CD4-positive, alpha-beta T cell treated with Interferon gamma for 1 hour (primary cell): ENCODE results near the gene CDC42SE2.
"Not testable (repeated sequence)": the region's sequence is repeated elsewhere in the genome, so short reads cannot be mapped to it uniquely, and the experiment has no call there.

Experiments
- DNase-seq: peaks from one replicate; pipeline ENCODE4 v3.0.0-alpha.2; 2020

Gene CDC42SE2

GRCh38 chr5:131328536-131329285, 64.9 kb downstream of the CDC42SE2 start:
- no peak for DNase-seq

DNA sequence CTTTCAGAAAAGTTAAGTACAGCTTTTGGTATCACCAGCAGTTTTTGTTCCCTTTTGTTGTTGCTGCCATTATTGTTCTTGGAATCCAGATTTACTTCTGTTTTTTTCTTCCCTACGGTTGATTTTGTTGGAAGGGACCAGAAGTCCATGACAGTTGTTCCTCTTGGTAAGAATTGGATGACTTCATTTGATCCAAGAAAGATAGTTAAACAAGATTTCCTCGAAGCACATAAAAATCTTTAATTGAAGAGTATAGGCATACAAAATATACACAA, 65.4 kb downstream of the CDC42SE2 start:
- no peak for DNase-seq

DNA sequence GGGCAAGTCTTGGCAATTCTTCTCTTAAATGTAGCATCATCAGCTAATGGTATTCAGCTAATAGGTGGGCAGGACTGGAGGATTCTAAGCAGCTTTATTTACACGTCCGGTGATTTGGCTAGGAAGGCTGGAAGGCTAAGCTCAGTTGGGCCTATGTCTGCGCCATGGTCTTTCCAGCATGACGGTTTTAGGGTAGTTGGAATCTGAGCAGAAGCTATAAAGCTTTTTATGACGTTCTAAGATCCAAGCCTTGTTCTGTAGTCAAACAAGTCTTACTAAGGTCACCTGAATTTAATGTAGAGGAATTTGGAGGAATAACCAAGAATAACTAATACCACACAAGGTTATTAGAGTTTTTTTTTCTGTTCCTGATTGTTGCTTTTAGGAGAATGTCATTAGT, 66.2 kb downstream of the CDC42SE2 start:
- no peak for DNase-seq

- not testable (repeated sequence) for DNase-seq
Measured at GRCh38 chr5:131335756-131336155, 71.9 kb downstream of the CDC42SE2 start.

DNA sequence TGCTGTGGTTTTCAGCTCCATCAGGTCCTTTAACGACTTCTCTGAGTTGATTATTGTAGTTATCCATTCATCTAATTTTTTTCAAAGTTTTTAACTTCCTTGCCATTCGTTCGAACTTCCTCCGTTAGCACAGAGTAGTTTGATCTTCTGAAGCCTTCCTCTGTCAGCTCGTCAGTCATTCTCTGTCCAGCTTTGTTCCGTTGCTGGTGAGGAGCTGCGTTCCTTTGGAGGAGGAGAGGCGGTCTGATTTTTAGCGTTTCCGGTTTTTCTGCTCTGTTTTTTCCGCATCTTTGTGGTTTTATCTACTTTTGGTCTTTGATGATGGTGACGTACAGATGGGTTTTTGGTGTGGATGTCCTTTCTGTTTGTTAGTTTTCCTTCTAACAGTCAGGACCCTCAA, 72.9 kb downstream of the CDC42SE2 start:
- DNase-seq, result not testable (repeated sequence)

DNA sequence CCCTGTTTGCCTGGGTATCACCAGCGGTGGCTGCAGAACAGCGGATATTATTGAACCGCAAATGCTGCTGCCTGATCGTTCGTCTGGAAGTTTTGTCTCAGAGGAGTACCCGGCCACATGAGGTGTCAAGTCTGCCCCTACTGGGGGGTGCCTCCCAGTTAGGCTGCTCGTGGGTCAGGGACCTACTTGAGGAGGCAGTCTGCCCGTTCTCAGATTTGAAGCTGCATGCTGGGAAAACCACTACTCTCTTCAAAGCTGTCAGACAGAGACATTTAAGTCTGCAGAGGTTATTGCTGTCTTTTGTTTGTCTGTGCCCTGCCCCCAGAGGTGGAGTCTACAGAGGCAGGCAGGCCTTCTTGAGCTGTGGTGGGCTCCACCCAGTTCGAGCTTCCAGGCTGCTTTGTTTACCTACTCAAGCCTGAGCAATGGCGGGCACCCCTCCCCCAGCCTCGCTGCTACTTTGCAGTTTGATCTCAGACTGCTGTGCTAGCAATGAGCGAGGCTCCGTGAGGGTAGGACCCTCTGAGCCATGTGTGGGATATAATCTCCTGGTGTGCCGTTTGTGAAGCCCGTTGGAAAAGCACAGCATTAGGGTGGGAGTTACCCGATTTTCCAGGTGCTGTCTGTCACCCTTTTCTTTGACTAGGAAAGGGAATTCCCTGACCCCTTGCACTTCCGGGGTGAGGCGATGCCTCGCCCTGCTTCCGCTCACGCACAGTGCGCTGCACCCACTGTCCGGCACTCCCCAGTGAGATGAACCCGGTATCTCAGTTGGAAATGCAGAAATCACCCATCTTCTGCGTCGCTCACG, 73.6 kb downstream of the CDC42SE2 start:
- DNase-seq, result not testable (repeated sequence)

DNA sequence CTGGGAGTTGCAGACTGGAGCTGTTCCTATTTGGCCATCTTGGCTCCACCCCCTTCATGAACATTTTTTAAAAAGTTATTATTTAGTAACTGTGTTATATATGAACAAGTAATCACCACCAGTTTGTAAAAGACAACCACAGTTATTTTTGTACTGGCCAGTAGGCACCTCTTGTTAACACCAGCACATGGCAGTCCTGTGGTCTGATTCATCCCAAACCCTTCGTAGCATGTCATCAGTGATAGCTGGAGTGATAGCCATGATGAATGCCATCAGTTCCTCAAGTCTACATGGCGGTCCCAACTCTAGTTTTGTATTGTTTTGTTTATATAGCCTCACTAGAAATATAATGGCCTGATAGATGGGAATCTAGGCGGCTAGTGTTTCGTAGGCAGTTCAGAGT, 74.2 kb downstream of the CDC42SE2 start:
- DNase-seq, result no peak

DNA sequence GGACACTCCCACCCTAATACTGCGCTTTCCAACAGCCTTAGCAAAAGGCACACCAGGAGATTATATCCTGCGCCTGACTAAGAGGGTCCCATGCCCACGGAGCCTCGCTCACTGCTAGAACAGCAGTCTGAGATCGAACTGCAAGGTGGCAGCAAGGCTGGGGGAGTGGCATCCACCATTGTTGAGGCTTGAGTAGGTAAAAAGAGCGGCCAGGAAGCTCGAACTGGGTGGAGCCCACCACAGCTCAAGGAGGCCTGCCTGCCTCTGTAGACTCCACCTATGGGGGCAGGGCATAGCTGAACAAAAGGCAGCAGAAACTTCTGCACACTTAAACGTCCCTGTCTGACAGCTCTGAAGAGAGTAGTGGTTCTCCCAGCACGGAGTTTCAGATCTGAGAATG, 80.4 kb downstream of the CDC42SE2 start:
- DNase-seq, result not testable (repeated sequence)

DNA sequence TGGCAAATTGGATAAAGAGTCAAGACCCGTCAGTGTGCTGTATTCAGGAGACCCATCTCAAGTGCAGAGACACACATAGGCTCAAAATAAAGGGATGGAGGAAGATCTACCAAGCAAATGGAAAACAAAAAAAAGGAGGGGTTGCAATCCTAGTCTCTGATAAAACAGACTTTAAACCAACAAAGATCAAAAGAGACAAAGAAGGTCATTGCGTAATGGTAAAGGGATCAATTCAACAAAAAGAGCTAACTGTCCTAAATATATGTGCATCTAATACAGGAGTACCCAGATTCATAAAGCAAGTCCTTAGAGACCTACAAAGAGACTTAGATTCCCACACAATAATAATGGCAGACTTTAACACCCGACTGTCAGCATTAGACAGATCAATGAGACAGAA, 82.4 kb downstream of the CDC42SE2 start:
- not testable (repeated sequence) for DNase-seq

DNA sequence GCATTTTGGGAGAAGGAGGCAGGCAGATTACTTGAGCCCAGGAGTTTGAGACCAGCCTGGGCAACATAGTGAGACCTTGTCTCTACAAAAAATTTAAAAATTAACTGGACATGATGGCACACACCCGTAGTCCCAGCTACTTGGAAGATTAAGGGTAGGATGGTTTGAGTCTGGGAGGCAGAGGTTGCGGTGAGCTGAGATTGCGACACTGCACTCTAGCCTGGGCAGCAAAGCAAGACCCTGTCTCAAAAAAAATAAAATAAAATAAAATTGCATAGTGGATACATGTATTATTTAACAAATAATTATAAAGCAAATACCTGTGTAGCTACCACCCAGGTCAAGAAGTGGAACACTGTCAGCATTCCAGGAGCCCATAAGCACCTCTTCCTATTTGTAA, 90.1 kb downstream of the CDC42SE2 start:
- no peak for DNase-seq

GRCh38 chr5:131355971-131356528, 92.2 kb downstream of the CDC42SE2 start:
- no peak for DNase-seq

- no peak for DNase-seq
Measured at GRCh38 chr5:131356619-131357018, 92.8 kb downstream of the CDC42SE2 start.

DNA sequence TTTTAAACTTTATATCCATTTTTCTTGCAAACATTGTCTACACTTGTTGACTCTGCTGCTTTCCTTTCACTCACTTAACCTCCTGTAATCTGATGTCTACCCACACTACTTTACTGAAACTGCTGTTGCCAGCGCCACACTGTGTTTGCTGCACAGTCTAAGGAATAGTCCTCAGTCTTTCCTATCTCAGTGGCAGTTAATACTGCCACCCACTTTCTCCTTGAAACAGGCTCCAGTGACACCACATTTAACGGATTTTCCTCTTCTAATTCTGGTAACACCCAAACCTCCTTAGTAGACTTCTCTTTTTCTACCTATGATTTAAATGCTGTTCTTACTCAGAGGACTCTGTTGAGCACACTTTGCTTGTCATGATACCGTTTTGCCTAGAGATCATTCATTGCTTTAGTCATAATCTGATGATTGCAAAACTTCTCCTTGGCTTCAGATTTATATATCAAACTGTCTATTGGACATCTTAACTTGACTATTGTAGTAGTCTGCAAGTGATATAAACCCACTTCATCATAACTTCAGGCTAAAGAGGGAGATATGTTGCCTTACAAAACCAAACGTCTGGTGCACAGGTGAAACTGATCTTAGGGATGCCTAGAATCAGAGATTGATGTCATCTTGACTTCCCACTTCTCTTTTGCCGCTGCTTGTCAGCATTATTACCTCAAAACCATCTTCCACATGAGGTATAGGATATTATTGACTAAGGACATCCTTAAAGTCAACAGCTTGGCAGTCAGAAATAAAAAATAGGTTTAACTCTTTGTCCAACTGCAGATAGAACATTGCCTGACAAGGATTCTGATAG, 94.1 kb downstream of the CDC42SE2 start:
- no peak for DNase-seq

GRCh38 chr5:131361677-131362315, 97.9 kb downstream of the CDC42SE2 start:
- no peak for DNase-seq

- DNase-seq, result no peak
Measured at GRCh38 chr5:131363811-131364506, 100.1 kb downstream of the CDC42SE2 start.

DNA sequence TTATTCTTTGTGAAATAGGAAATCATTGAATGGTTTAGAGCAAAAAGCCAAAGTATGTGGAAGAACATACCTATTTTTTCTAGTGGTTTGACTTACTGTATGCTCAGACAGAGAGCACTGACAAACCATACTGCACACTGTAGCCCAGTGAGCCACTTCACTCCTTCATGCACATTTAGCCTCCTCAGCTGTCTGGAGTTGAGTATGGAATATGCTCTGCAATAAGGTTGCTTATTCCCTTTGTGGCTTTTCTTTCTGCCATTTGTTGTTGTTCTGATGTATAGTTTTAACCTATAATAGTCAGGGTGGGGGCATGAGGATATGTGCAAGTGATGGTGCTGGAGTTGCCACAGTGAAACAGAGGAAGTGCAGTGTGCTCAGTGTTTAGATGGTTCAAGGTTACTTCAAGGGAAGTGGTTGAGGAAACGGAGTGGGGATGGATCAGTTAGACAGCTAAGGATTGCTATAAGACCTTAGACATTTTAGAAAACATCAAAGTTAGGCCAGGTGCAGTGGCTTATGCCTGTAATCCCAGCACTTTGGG, 100.7 kb downstream of the CDC42SE2 start:
- no peak for DNase-seq

DNA sequence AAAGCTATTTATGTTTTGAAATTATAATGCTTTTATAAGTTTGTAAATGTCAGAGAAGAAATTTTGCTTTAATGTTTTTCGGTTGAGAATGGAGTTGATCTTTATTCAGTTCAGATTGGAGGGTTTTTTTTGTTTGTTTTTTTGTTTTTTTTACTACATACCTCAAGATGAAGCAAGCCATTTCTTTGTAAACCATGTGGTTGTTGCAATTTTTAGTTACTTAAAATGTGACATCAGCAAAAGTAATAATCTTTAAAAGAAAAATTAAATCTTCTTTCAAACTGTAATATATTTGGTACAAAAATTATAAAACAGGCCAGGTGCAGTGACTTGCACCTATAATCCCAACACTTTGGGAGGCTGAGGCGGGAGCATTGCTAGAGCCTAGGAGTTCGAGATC, 102.6 kb downstream of the CDC42SE2 start:
- no peak for DNase-seq

GRCh38 chr5:131367219-131367860, 103.5 kb downstream of the CDC42SE2 start:
- no peak for DNase-seq

DNA sequence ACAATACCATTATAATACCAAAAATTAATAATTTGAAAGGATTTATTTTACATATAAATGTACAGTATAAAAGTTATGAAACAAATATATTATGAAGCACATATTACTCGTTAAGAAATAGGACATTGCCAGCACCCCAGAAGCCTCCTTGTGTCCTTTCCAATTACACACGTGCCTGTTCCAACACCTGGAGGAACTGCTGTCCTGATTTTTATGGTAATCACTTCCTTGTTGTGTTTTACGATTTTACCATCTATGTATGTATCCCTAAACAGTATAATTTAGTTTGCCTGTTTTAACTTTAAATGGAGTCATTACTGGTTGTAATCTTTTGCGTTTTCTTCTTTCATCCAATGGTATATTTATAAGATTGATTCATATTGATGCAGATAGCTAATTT, 105.0 kb downstream of the CDC42SE2 start:
- no peak for DNase-seq

DNA sequence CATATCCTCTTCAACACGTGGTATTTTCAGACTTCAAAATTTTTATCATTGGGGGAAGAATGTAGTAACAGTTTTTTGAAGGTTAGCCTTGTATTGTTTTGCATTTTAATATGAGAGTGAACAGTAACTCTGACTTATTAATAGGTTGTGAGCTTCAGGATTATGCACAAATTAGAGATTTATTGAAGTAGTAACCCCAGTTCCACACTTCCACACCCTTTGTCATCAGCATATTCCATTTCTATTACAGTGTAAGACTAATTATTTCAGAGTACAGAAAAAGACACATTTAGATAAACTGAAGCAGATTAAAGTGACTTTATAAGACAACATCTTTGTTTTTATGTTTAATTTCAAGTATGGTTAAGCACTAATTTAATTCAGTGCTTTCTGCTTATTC, 105.7 kb downstream of the CDC42SE2 start:
- DNase-seq, result no peak

GRCh38 chr5:131371835-131372234, 108.0 kb downstream of the CDC42SE2 start:
- no peak for DNase-seq
